Measurements from ENCODE around the gene TEX9.
A peak's percentile ranks its signal among the peaks of the same experiment; 100 is the strongest.

TEX9 gene

DNA sequence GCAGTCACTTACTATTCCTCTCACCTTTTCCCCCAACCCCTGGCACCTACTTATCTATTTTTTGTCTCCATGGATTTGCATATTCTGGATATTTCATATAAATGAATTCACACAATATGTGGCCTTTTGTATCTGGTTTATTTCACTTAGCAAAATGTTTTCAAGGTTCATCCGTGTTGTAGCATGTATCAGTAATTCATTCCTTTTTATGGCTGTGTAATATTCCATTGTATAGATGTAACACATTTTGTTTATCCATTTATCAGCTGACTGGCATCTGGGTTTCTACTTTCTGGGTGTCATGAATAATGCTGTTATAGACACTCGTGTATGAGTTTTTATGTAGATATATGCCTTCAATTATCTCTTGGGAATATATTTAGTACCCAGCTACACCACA, 93.9 kb downstream of the TEX9 start:
- DNase-seq = no peak

DNA sequence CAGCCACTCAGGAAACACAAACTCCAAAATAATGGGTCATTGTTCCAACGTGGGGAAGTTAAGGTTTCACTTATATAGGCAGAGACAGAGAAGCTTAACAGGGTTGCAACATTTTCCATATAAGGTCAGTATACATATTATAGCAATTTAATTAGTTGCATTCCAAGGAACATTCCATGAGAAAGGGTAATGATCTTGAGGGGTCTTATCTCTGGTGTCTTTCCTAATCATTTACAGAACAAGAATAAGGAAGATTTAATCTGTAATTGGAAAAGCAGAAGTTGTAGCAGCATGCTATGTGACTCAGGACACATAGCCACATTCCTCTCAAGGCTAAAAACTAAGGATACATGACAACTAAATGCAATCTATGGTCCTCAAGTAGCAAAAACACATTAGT, 94.8 kb downstream of the TEX9 start:
- DNase-seq = no peak

DNA sequence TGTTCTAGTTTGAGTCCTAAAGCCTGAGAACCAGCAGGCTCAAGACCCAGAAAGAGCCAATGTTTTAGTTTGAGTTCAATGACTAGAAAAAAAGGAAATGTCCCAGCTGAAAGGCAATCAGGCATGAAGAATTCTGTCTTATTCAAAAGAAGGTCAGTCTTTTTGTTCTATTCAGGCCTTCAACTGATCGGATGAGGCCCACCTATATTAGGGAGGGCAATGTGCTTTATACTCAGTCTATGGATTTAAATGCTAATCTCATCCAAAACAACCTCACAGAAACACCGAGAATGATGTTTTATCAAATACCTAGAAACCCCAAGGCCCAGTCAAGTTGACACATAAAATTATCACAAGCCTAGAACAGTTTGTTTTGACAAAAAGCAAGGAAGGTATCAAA, 95.7 kb downstream of the TEX9 start:
- no peak for DNase-seq

DNA sequence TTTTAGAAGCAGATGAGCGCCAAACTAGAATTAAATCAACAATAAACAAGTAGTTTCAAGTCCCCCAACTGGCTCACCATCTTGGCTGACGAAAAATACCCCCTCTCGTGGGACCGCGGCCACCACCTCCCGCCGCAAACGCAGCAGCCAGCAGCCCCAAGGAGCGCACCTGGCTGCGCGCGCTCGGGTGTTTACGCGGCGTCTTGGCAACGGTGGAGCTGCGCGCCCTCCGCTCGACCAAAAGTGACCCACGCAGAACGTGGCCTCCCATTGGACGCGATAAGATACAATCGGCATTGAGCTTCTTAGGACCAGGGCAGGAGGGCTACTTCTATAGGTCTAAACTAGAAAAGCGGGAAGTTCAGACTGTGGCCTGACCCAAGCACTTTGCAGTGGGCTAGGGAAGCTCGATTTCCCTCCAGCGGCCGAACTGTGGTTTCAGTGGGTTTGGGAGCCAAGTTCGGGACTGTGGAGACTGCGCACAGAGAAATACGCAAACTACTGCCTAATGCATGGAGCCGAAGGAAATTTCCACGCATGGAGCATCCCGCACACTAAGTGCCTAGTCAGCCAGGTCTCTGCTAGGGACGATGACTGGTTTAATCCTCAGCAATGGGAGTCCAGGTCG, 99.8 kb downstream of the TEX9 start, which contains the start of gene MNS1:
Gene MNS1, minus strand, starts transcription at position 245 of the 628 bp plus-strand sequence. Its CDS starts 165 bp downstream, at position 80.
- DNase-seq = peak; percentile 76 to 90

DNA sequence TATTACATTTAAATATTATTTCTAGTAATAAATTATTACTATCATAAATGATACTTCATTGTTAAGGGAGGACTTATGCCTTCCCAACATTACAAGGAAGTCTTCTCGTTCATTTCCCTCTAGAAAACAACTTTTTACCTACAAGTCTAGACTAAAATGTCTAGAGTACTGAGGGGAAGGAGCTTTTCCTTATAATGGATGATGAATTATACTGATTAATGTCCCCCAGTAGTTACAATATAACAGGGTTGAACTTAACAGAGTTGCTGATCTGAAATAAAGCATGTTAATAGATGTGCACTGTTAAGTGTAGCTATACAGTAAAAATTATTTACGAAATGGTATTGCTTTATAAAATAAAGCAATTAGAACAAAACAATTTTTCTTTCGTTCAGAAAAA, 102.4 kb downstream of the TEX9 start:
- no peak for DNase-seq

DNA sequence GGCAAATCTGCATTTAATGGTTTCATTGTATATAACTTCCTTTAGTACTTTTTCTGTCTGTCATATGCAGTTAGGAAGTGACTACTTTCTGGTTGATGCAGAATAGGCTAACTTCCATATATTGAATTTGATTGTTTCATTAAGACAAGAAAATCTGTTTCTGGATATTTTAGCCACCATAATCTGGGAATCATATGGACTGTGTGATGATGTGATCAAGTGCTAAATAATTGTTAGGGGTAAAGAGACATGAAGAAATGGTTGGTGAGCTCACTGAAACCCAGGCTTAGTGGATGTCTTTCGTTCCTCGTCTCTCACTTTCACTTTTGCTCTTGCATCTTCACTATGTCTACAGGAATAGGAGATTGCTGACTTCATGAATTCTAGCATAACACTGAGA, 103.2 kb downstream of the TEX9 start:
- no peak for DNase-seq

DNA sequence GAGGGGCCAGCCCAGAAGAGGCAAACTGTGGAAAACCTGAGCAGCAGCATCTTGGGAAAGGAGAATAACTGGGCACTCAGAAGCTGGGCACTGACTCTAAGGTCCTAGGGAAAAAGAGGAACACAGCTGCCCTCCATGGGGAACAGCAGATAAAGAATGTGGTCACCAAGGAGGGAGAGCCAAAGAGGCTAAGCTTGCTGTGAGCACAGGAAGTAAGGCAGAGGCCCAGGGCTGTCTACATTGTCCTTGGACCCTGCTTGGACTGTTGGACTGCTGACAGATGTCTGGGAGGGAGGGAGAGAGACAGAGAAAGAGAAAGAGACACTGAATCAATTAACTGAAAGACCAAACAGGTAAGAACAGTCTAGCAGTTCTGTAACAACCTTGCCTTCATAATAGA, 104.3 kb downstream of the TEX9 start:
- DNase-seq = no peak

DNA sequence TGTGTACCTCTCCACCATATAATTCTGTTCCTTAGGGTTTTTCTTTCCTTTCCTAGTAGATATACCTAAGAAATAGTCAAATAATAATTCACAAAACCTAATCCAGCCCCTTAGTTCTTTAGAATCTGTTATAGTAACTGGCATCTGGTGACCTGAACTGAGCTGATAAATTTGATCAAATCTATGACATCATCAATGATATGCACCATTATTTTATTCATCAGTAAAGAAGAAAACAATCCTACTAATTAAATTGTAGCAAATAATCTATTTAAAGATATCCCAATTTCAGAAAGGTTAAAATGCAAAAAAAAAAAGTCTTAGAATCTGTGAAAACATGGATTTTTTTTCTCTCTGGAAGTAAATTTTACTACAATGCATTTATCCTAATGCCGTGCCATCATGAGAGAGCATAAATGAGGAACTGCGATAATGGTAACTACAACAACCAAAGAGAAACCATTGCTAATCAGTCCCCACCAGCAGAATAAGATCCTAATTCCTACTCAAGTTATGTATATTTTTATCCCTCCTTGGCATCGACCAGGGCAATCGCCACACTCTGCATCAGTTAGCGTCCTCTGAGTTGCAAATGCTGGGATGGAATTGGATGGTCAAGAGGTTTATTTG, 106.3 kb downstream of the TEX9 start:
- DNase-seq = no peak

DNA sequence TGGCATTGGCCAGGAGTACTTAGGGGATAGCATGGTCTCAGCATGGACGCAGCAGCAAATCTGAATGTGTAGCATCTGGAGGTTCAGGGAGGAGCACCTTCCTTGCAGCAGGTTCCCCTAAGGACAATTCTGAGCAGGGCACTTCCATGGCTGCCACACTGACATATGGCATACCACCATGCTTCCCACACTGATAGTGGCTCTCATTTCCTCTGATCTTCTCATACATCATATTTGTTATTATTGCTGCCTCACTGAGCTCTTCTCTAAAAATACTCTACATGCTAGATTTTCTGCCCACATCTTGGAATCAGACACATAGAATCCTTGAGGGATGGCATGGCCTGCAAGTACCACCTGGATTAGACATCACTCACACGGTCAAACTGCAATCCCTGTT, 107.1 kb downstream of the TEX9 start:
- DNase-seq = no peak

DNA sequence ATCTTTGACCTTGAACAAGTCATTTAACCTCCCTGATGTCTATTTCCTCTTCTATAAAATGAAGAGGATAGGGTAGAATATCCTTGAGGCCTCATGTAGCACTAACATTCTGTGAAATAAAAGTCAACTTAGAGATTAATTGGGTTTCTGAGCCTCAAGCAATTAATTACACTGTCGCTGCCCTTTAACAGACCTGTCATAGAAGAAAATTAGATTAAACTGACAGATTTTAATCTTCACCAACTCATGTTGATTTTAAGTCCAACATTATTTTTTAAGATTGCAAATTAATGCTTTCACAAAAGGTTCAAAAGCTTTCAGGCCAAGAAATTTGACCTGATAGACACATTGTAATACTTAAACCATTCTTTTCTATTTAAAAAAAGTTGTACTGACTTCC, 107.8 kb downstream of the TEX9 start:
- no peak for DNase-seq

DNA sequence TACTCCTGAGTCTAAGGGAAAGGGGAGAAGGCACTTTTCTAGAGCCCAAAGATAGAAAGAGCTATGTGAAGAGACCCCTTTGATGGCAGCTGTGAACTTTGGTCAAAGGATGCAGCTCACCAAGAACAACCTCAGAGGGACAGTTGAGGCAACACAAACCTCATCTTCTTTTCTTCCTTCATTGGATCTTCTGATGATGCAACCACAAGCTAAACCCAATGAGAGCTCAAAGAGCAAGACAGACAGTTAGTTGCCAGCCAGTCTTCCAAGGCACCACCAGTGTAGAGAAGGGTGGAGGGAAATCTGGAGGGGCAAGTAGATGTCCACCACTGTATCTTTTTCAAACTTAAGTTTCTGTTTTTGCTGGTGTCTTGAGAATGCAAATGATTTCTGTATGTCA, 110.1 kb downstream of the TEX9 start:
- no peak for DNase-seq
